GM12875 (cell line): ENCODE measurements around the gene SHISA5.
"Not testable (repeated sequence)": the region's sequence is repeated elsewhere in the genome, so short reads cannot be mapped to it uniquely, and the experiment has no call there.

Experiments used
- H3K4me3 ChIP-seq: one replicate; pipeline ENCODE4 v1.5.1; 2011; ENCODE audit warnings: low read depth, low read length, control low read depth
- TF ChIP-seq, protein P1 (sequence below): IDR thresholded peaks from 2 replicates; pipeline ENCODE4 v1.5.1; 2011; ENCODE audit warnings: low read depth, mild to moderate bottlenecking, control low read depth, inconsistent platforms, low read length, moderate library complexity, borderline replicate concordance; ENCODE audit not compliant: insufficient read depth

The SHISA5 gene

DNA sequence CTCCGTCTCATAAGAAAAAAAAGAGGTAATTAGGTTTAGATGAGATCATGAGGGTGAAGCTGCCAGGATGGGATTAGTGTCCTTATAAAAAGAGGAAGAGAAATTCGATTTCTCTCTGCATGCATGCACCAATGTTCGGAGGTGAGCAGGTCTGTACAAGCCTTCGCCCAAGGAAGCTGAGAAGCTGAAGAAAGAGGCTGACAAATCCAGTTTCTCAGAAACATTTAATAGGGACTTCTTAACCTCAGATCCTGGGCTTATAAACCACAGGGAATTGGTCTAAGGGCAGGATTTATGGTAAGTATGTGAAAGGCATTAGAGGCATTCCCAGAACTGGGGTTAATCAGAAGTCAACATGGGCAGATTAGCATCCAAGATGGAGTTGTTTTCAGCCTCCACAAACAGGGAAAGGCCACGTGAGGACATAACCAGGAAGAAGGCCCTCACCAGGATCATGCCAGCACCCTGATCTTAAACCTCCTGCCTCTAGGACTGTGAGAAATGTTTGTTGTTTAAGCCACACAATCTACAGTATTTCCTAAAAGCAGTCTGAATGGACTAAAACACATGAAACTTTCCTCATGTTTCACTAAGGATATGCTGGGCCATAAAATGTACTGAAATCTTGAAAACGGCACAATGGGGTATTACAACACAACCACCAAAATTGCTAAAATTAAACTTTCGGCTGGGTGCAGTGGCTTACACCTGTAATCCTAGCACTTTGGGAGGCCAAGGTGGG lies 11.3 kb downstream of the SHISA5 start:
- TF ChIP-seq, protein P1, sequence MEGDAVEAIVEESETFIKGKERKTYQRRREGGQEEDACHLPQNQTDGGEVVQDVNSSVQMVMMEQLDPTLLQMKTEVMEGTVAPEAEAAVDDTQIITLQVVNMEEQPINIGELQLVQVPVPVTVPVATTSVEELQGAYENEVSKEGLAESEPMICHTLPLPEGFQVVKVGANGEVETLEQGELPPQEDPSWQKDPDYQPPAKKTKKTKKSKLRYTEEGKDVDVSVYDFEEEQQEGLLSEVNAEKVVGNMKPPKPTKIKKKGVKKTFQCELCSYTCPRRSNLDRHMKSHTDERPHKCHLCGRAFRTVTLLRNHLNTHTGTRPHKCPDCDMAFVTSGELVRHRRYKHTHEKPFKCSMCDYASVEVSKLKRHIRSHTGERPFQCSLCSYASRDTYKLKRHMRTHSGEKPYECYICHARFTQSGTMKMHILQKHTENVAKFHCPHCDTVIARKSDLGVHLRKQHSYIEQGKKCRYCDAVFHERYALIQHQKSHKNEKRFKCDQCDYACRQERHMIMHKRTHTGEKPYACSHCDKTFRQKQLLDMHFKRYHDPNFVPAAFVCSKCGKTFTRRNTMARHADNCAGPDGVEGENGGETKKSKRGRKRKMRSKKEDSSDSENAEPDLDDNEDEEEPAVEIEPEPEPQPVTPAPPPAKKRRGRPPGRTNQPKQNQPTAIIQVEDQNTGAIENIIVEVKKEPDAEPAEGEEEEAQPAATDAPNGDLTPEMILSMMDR: no peak
- H3K4me3 ChIP-seq: no peak overlapping the region

GRCh38 chr3:48486952-48487351 lies 17.0 kb downstream of the SHISA5 start:
- H3K4me3 ChIP-seq: no peak overlapping the region
- TF ChIP-seq, protein P1: no peak

DNA sequence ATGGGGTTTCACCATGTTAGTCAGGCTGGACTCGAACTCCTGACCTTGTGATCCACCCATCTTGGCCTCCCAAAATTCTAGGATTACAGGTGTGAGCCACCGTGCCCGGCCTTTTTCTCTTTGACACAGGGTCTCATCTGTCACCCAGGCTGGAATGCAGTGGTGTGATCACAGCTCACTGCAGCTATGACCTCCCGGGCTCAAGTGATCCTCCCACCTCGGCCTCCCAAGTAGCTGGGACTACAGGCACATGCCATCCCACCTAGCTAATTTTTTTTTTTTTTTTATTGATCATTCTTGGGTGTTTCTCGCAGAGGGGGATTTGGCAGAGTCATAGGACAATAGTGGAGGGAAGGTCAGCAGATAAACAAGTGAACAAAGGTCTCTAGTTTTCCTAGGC lies 21.2 kb downstream of the SHISA5 start:
- H3K4me3 ChIP-seq: not testable (repeated sequence)

GRCh38 chr3:48480891-48481290 lies 23.1 kb downstream of the SHISA5 start:
- H3K4me3 ChIP-seq: not testable (repeated sequence)

- H3K4me3 ChIP-seq: peak overlapping the region; percentile 11
- TF ChIP-seq, protein P1: no peak
Measured at GRCh38 chr3:48478626-48479555, 25.1 kb downstream of the SHISA5 start.

DNA sequence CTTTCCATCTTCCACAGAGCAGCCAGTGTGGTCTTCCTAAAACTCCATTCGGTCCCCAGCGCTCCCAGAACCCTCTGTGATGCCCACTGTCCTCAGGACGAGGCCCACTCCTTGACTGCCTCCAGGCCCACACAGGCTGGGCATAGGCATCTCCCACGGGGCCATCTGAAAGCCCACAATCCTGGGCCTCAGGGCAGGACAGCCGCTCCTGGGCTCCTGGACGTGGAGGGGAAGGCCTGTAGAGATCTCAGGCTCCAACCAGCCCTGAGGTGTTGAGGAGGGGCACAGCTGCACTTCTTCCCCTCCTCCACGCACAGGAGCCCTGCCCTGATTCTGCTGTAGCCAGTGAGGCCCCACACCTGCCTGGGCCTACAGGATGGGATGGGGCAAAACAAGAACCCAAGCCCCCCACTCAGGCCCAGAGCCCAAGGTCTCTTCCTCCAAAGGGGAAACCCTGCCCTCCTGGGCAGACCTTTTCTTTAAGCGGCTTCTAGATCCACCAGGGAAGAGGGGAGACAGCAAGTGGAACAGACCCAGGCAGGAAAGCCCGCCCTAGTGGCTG lies 25.9 kb downstream of the SHISA5 start:
- H3K4me3 ChIP-seq: no peak overlapping the region
- TF ChIP-seq, protein P1: no peak

GRCh38 chr3:48476426-48477053 lies 27.4 kb downstream of the SHISA5 start:
- no peak overlapping the region for H3K4me3 ChIP-seq
- TF ChIP-seq, protein P1: no peak
